WTC11 (cell line): ENCODE data around the gene WDR75. TPM values are rescaled to one million over a fixed set of nuclear protein-coding genes. Genes with fewer than 3 reads are reported as not detected.

Source experiments
- ATAC-seq: fragments of 200-7000 bp; cut with Tn5 transposase; 2 replicates; pipeline ENCODE4 v1.10.0; 2021; ENCODE audit warnings: mild to moderate bottlenecking, moderate library complexity
- CTCF ChIA-PET: fragments of 300-600 bp; sonication (Branson Sonifier 250); formaldehyde crosslinking; loops from one replicate; lab custom pipeline; 2021; ENCODE audit warnings: antibody characterized with exemption; lab: Charles Lee
- POLR2A ChIA-PET: fragments of 350-600 bp; sonication (Branson Sonifier 250); formaldehyde crosslinking; loops from one replicate; lab custom pipeline; 2021; ENCODE audit warnings: antibody characterized with exemption; lab: Charles Lee
- DNase-seq: peaks from one replicate; pipeline ENCODE4 v3.0.0; 2021; ENCODE audit warnings: low spot score
- H3K27ac Mint-ChIP-seq: 2 replicates; pipeline ENCODE4 v1.8.0; 2021; ENCODE audit warnings: mixed read lengths
- H3K27me3 Mint-ChIP-seq: 2 replicates; pipeline ENCODE4 v1.8.0; 2021; ENCODE audit warnings: low read depth, mild to moderate bottlenecking, moderate library complexity, mixed read lengths
- H3K36me3 Mint-ChIP-seq: 2 replicates; pipeline ENCODE4 v1.8.0; 2021; ENCODE audit warnings: mixed read lengths
- H3K4me1 Mint-ChIP-seq: 2 replicates; pipeline ENCODE4 v1.8.0; 2022; ENCODE audit warnings: mixed read lengths
- H3K4me3 Mint-ChIP-seq: 2 replicates; pipeline ENCODE4 v1.8.0; 2021; ENCODE audit warnings: mild to moderate bottlenecking, moderate library complexity, mixed read lengths
- H3K9me3 Mint-ChIP-seq: 2 replicates; pipeline ENCODE4 v1.8.0; 2021; ENCODE audit warnings: mixed read lengths
- ATF1 ChIP-seq: sonication (generic); formaldehyde crosslinking; IDR thresholded peaks from 2 replicates; pipeline ENCODE4 v1.8.1; 2023; ENCODE audit warnings: mild to moderate bottlenecking, moderate library complexity, missing genetic modification reagents
- E2F1 ChIP-seq: sonication (generic); formaldehyde crosslinking; IDR thresholded peaks from 2 replicates; pipeline ENCODE4 v1.8.0; 2022; ENCODE audit warnings: mild to moderate bottlenecking, missing genetic modification reagents
- FOXP1 ChIP-seq: sonication (generic); formaldehyde crosslinking; IDR thresholded peaks from 2 replicates; pipeline ENCODE4 v1.8.0; 2022; ENCODE audit warnings: missing genetic modification reagents, mild to moderate bottlenecking, moderate library complexity, borderline replicate concordance
- IRF1 ChIP-seq: sonication (generic); formaldehyde crosslinking; IDR thresholded peaks from 2 replicates; pipeline ENCODE4 v1.8.0; 2023; ENCODE audit warnings: missing genetic modification reagents
- JUN ChIP-seq: sonication (generic); formaldehyde crosslinking; IDR thresholded peaks from 2 replicates; pipeline ENCODE4 v1.8.0; 2023; ENCODE audit warnings: mild to moderate bottlenecking, missing genetic modification reagents
- NFATC4 ChIP-seq: fragments of 250-450 bp; sonication (Bioruptor Pico); IDR thresholded peaks from 2 replicates; pipeline ENCODE4 v1.9.0; 2021; ENCODE audit warnings: mild to moderate bottlenecking
- NR3C1 ChIP-seq: sonication (generic); formaldehyde crosslinking; conservative IDR thresholded peaks from 2 replicates; pipeline ENCODE4 v1.8.1; 2023; ENCODE audit warnings: low read depth, mild to moderate bottlenecking, missing genetic modification reagents
- TEAD1 ChIP-seq: sonication (generic); formaldehyde crosslinking; IDR thresholded peaks from 2 replicates; pipeline ENCODE4 v1.8.0; 2022; ENCODE audit warnings: mild to moderate bottlenecking, missing genetic modification reagents
- ZBTB21 ChIP-seq: sonication (generic); formaldehyde crosslinking; IDR thresholded peaks from 2 replicates; pipeline ENCODE4 v1.8.1; 2023; ENCODE audit warnings: mild to moderate bottlenecking, missing genetic modification reagents, borderline replicate concordance
- ZNF263 ChIP-seq: sonication (generic); formaldehyde crosslinking; IDR thresholded peaks from 2 replicates; pipeline ENCODE4 v1.8.1; 2022; ENCODE audit warnings: low read depth, mild to moderate bottlenecking, moderate library complexity, missing genetic modification reagents
- ZNF281 ChIP-seq: sonication (generic); formaldehyde crosslinking; IDR thresholded peaks from 2 replicates; pipeline ENCODE4 v1.8.0; 2023; ENCODE audit warnings: mild to moderate bottlenecking, missing genetic modification reagents
- ZNF425 ChIP-seq: fragments of 250-450 bp; sonication (Bioruptor Pico); conservative IDR thresholded peaks from 2 replicates; pipeline ENCODE4 v1.9.0; 2021; ENCODE audit warnings: mild to moderate bottlenecking
- total RNA-seq: library from RNA; stranded (reverse); gene quantifications from 3 replicates; pipeline ENCODE4 v1.2.3, GENCODE V29; 2021
- TF ChIP-seq, protein P1 (sequence below): sonication (generic); formaldehyde crosslinking; IDR thresholded peaks from 2 replicates; pipeline ENCODE4 v1.8.0; 2022; ENCODE audit warnings: mild to moderate bottlenecking, missing genetic modification reagents
- TF ChIP-seq, protein P2 (sequence below): sonication (generic); formaldehyde crosslinking; IDR thresholded peaks from 2 replicates; pipeline ENCODE4 v1.8.1; 2022; ENCODE audit warnings: low read depth, mild to moderate bottlenecking, moderate library complexity, missing genetic modification reagents, borderline replicate concordance
- TF ChIP-seq, protein P3 (sequence below): fragments of 200-600 bp; IDR thresholded peaks from 2 replicates; pipeline ENCODE4 v1.8.0; 2022; ENCODE audit warnings: antibody characterized with exemption

Gene WDR75
- total RNA-seq, 1 experiment from 2014 or later, result 68.3 TPM

DNA sequence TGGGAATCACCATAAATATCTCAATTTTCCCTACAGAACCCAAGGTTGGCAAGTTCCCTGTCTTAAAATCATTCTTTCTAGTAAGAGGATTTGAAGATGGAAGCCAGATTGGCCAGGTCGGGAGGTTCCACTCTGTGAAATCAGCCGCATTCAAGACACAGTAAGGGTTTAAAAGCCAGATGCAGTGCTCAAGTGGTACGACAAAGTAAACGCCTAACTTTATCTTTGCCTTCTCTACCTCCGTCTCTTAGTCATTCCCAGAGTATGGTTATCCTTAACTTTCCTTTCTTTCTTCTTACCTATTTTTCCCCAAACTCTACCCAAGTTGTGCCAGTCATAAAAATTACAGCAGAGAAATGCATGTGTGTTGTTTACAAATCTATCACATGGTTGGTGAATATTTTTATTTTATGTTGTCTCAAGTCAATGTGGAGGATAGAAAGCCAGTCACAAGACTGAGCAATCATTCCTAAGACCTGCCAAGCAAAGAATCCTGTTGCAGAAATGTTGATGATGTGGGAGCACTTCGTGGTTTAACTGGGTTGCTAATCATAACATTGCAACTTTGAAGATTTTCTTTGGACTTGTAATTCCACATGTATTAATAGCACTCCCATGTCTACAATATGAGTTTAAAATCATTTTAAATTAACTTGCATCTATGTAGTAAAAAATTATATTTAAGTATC lies 76.7 kb downstream of the WDR75 start:
- no peaks in the 10 kb centered on the region for H3K9me3 Mint-ChIP-seq
- H3K36me3 Mint-ChIP-seq, result no peaks in the 10 kb centered on the region
- DNase-seq (no peak), ATAC-seq (no peak)
- H3K27ac Mint-ChIP-seq, result no peak overlapping the region
- H3K4me1 Mint-ChIP-seq, result peaks cover 5% of the 10 kb centered on the region
- POLR2A ChIA-PET, result no interaction called here
- CTCF ChIA-PET, result no interaction called here
- no peaks in the 10 kb centered on the region for H3K27me3 Mint-ChIP-seq
- no peak for TF ChIP-seq ZNF281 (CRISPR knock-in tag)
- H3K4me3 Mint-ChIP-seq, result no peak overlapping the region

GRCh38 chr2:189519631-189520387 lies 78.5 kb downstream of the WDR75 start:
- ATAC-seq, result peak; percentile 86
- Mint-ChIP-seq H3K9me3 (no peaks in the 10 kb centered on the region), H3K27me3 (no peaks in the 10 kb centered on the region), H3K27ac (no peak overlapping the region)
- DNase-seq, result no peak
- TF ChIP-seq JUN (CRISPR knock-in tag), result no peak
- TF ChIP-seq, protein P1, sequence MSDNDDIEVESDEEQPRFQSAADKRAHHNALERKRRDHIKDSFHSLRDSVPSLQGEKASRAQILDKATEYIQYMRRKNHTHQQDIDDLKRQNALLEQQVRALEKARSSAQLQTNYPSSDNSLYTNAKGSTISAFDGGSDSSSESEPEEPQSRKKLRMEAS (CRISPR knock-in tag), result no peak
- no peak for TF ChIP-seq E2F1
- no peak for TF ChIP-seq TEAD1
- TF ChIP-seq ZNF425 (CRISPR knock-in tag), result no peak
- TF ChIP-seq, protein P2, sequence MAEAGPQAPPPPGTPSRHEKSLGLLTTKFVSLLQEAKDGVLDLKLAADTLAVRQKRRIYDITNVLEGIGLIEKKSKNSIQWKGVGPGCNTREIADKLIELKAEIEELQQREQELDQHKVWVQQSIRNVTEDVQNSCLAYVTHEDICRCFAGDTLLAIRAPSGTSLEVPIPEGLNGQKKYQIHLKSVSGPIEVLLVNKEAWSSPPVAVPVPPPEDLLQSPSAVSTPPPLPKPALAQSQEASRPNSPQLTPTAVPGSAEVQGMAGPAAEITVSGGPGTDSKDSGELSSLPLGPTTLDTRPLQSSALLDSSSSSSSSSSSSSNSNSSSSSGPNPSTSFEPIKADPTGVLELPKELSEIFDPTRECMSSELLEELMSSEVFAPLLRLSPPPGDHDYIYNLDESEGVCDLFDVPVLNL (CRISPR knock-in tag), result no peak
- TF ChIP-seq, protein P3, sequence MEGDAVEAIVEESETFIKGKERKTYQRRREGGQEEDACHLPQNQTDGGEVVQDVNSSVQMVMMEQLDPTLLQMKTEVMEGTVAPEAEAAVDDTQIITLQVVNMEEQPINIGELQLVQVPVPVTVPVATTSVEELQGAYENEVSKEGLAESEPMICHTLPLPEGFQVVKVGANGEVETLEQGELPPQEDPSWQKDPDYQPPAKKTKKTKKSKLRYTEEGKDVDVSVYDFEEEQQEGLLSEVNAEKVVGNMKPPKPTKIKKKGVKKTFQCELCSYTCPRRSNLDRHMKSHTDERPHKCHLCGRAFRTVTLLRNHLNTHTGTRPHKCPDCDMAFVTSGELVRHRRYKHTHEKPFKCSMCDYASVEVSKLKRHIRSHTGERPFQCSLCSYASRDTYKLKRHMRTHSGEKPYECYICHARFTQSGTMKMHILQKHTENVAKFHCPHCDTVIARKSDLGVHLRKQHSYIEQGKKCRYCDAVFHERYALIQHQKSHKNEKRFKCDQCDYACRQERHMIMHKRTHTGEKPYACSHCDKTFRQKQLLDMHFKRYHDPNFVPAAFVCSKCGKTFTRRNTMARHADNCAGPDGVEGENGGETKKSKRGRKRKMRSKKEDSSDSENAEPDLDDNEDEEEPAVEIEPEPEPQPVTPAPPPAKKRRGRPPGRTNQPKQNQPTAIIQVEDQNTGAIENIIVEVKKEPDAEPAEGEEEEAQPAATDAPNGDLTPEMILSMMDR, result no peak
- no peak for TF ChIP-seq ZNF263
- TF ChIP-seq ATF1 (CRISPR knock-in tag), result no peak
- no peak for TF ChIP-seq NR3C1 (CRISPR knock-in tag)
- TF ChIP-seq FOXP1, result no peak
- TF ChIP-seq NFATC4 (CRISPR knock-in tag), result no peak
- no peak for TF ChIP-seq IRF1 (CRISPR knock-in tag)
- no peak for TF ChIP-seq ZBTB21 (CRISPR knock-in tag)
- TF ChIP-seq, all 79 proteins: peak for 0
- H3K4me3 Mint-ChIP-seq, result no peak overlapping the region
- ChIA-PET CTCF (interaction anchor here (0.8 to 1.0 kb wide), 2 partner anchors 87 to 114 kb away, joined by 3 to 4 read pairs; no protein-coding TSS in a partner anchor), POLR2A (no interaction called here)
- H3K36me3 Mint-ChIP-seq, result no peaks in the 10 kb centered on the region
- peaks cover 5% of the 10 kb centered on the region for H3K4me1 Mint-ChIP-seq
